ENCODE data around the gene GALNT13. TPM values are rescaled to one million over a fixed set of nuclear protein-coding genes. Genes with fewer than 3 reads are reported as not detected.

GALNT13 gene
- total RNA-seq, 1 donor from 2014 or later = under 0.01 TPM

DNA sequence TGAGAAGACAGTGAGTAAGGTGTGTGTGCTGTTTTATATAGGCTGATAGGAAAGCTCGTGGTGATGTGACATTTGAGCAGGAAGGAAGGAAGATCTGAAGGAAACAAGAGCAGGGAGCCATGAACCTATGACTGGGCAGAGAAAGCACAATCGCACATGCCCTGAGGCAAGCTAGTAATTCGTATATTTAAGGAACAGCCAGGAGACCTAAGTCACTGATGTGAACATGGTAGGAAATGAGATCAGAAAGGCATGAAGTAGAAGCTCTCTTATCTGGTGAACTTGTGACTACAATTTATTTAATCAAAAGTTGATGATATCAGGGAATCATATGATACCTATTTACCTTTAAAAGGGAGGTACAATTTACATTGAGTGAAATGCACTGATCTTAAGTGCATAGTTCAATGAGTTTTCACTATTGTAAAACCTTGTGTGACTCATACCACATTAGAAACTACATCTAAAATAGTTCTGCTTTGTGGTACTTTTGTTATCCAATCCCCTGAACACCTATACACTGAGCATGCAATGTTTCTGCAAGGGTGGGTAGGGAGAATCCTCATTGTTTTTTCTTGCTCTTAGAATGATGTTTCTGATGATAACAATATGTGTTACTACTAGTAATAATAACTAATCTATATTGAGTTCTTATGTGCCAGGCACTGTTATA lies 67.5 kb downstream of the GALNT13 start:
- H3K27ac ChIP-seq (ENCODE audit: low read depth, low read length) = no peak overlapping the region
- H3K9ac ChIP-seq (ENCODE audit: low read depth in 1 of 3, low read length in 3 of 3) = no peak overlapping the region
- H3K27me3 ChIP-seq (ENCODE audit: control insufficient read depth in 3 of 3, insufficient read depth in 3 of 3, low read length in 3 of 3) = no peaks in the 10 kb centered on the region
- no peak overlapping the region for H3K4me3 ChIP-seq (ENCODE audit: low read length in 3 of 3)
- no peaks in the 10 kb centered on the region for H3K9me3 ChIP-seq (ENCODE audit: control insufficient read depth in 3 of 3, low read length in 3 of 3)
- no peaks in the 10 kb centered on the region for H3K4me1 ChIP-seq (ENCODE audit: control insufficient read depth in 3 of 3, insufficient read depth in 3 of 3, low read length in 3 of 3)
- no peaks in the 10 kb centered on the region for H3K36me3 ChIP-seq (ENCODE audit: control insufficient read depth in 3 of 3, insufficient read depth in 3 of 3, low read length in 3 of 3)

GRCh38 chr2:153940511-153940910 lies 68.8 kb downstream of the GALNT13 start:
- Histone ChIP-seq H3K27me3 (ENCODE audit: control insufficient read depth in 3 of 3, insufficient read depth in 3 of 3, low read length in 3 of 3) (no peaks in the 10 kb centered on the region), H3K9me3 (ENCODE audit: control insufficient read depth in 3 of 3, low read length in 3 of 3) (no peaks in the 10 kb centered on the region), H3K4me3 (ENCODE audit: low read length in 3 of 3) (no peak overlapping the region), H3K27ac (ENCODE audit: low read depth, low read length) (no peak overlapping the region), H3K36me3 (ENCODE audit: control insufficient read depth in 3 of 3, insufficient read depth in 3 of 3, low read length in 3 of 3) (no peaks in the 10 kb centered on the region), H3K4me1 (ENCODE audit: control insufficient read depth in 3 of 3, insufficient read depth in 3 of 3, low read length in 3 of 3) (no peaks in the 10 kb centered on the region), H3K9ac (ENCODE audit: low read depth in 1 of 3, low read length in 3 of 3) (no peak overlapping the region)

DNA sequence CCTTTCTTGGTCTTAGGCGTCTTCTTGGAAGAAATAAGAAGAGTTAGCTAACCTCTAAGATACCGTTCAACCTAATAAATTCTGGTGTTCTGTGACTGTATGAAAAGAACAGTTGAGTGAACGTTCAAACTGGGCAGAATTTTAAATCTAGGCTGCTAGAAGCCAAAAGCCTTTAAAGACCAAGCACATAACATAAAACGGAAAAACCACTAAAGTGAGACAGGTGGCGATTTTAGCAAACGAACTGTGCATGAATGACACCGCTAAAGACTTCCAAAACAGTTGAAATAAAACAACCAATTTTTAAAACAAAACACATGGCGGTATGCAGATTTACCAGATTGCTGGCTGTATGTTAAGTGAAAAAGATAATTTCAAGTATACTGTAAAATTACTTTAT lies 73.1 kb downstream of the GALNT13 start:
- Histone ChIP-seq H3K9me3 (ENCODE audit: control insufficient read depth in 3 of 3, low read length in 3 of 3) (no peaks in the 10 kb centered on the region), H3K27ac (ENCODE audit: low read depth, low read length) (no peak overlapping the region), H3K4me1 (ENCODE audit: control insufficient read depth in 3 of 3, insufficient read depth in 3 of 3, low read length in 3 of 3) (no peaks in the 10 kb centered on the region), H3K4me3 (ENCODE audit: low read length in 3 of 3) (no peak overlapping the region), H3K9ac (ENCODE audit: low read depth in 1 of 3, low read length in 3 of 3) (no peak overlapping the region), H3K27me3 (ENCODE audit: control insufficient read depth in 3 of 3, insufficient read depth in 3 of 3, low read length in 3 of 3) (no peaks in the 10 kb centered on the region), H3K36me3 (ENCODE audit: control insufficient read depth in 3 of 3, insufficient read depth in 3 of 3, low read length in 3 of 3) (no peaks in the 10 kb centered on the region)

DNA sequence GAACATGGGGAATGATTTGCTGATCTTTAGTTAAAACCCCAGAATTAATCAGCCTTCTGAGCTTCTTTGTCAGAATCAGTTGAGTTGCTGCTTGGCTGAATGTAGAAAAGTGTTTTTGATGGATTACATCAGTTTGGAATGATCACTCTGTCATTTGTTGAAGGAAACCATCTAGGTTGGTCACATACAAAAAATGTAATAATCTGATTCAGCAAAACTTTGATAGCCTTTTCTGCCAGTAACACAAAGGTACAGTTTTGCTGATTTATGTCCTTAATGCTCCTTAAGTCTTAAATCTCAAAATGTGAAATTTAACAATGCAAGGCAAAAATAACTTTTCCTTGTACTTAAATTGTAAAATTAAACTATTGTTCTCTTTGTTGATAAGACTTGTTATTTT lies 74.3 kb downstream of the GALNT13 start:
- Histone ChIP-seq H3K36me3 (ENCODE audit: control insufficient read depth in 3 of 3, insufficient read depth in 3 of 3, low read length in 3 of 3) (no peaks in the 10 kb centered on the region), H3K27me3 (ENCODE audit: control insufficient read depth in 3 of 3, insufficient read depth in 3 of 3, low read length in 3 of 3) (no peaks in the 10 kb centered on the region), H3K4me3 (ENCODE audit: low read length in 3 of 3) (no peak overlapping the region), H3K27ac (ENCODE audit: low read depth, low read length) (no peak overlapping the region), H3K4me1 (ENCODE audit: control insufficient read depth in 3 of 3, insufficient read depth in 3 of 3, low read length in 3 of 3) (no peaks in the 10 kb centered on the region), H3K9me3 (ENCODE audit: control insufficient read depth in 3 of 3, low read length in 3 of 3) (no peaks in the 10 kb centered on the region), H3K9ac (ENCODE audit: low read depth in 1 of 3, low read length in 3 of 3) (no peak overlapping the region)

- no peak overlapping the region for H3K27ac ChIP-seq (ENCODE audit: low read depth, low read length)
- H3K36me3 ChIP-seq (ENCODE audit: control insufficient read depth in 3 of 3, insufficient read depth in 3 of 3, low read length in 3 of 3) = no peaks in the 10 kb centered on the region
- no peaks in the 10 kb centered on the region for H3K4me1 ChIP-seq (ENCODE audit: control insufficient read depth in 3 of 3, insufficient read depth in 3 of 3, low read length in 3 of 3)
- H3K9ac ChIP-seq (ENCODE audit: low read depth in 1 of 3, low read length in 3 of 3) = no peak overlapping the region
- no peaks in the 10 kb centered on the region for H3K9me3 ChIP-seq (ENCODE audit: control insufficient read depth in 3 of 3, low read length in 3 of 3)
- H3K27me3 ChIP-seq (ENCODE audit: control insufficient read depth in 3 of 3, insufficient read depth in 3 of 3, low read length in 3 of 3) = no peaks in the 10 kb centered on the region
- no peak overlapping the region for H3K4me3 ChIP-seq (ENCODE audit: low read length in 3 of 3)
These were observed 82.0 kb downstream of the GALNT13 start for GRCh38 chr2:153953761-153954160.

GRCh38 chr2:153963256-153963655 lies 91.5 kb downstream of the GALNT13 start:
- Histone ChIP-seq H3K4me3 (ENCODE audit: low read length in 3 of 3) (no peak overlapping the region), H3K27me3 (ENCODE audit: control insufficient read depth in 3 of 3, insufficient read depth in 3 of 3, low read length in 3 of 3) (no peaks in the 10 kb centered on the region), H3K9me3 (ENCODE audit: control insufficient read depth in 3 of 3, low read length in 3 of 3) (peaks cover 0 to 7% (median 0%) of the 10 kb centered on the region in 3 donors), H3K36me3 (ENCODE audit: control insufficient read depth in 3 of 3, insufficient read depth in 3 of 3, low read length in 3 of 3) (no peaks in the 10 kb centered on the region), H3K4me1 (ENCODE audit: control insufficient read depth in 3 of 3, insufficient read depth in 3 of 3, low read length in 3 of 3) (no peaks in the 10 kb centered on the region), H3K27ac (ENCODE audit: low read depth, low read length) (no peak overlapping the region), H3K9ac (ENCODE audit: low read depth in 1 of 3, low read length in 3 of 3) (no peak overlapping the region)

DNA sequence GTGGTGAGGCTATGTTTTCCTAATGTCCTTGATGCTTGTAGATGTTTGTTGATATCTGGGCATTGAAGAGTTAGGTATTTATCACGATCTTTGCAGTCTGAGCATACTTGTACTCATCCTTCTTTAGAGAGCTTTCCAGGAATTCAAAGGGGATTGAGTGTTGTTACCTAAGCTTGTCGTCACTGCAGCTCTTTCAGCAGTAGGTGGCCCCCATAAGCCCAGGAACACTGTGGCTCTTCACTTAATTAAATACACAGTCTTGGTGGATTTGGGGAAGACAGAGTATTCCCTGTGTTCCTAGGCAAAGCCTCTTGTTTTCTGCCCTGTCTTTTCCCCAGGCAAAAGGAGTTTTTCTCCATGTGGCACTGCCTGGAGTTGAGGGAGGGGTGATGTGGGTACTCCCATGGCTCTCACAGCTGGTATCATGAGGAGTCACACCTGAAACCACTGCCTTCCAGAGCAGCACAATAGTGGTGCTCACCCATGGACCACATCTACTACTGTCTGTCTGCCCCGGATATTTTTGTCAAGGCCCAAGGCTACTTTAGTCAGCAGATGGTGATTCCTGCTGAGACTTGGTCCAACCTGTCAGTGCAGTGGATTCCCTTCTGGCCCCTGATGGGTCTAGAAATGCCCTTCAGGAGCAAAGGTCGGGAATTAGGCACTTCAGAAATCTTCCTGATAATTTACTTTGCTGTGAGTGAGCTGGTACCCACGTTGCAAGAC lies 95.7 kb downstream of the GALNT13 start:
- Histone ChIP-seq H3K9ac (ENCODE audit: low read depth in 1 of 3, low read length in 3 of 3) (no peak overlapping the region), H3K4me3 (ENCODE audit: low read length in 3 of 3) (no peak overlapping the region), H3K9me3 (ENCODE audit: control insufficient read depth in 3 of 3, low read length in 3 of 3) (peaks cover 0 to 2% (median 0%) of the 10 kb centered on the region in 3 donors), H3K27ac (ENCODE audit: low read depth, low read length) (no peak overlapping the region), H3K4me1 (ENCODE audit: control insufficient read depth in 3 of 3, insufficient read depth in 3 of 3, low read length in 3 of 3) (no peaks in the 10 kb centered on the region), H3K27me3 (ENCODE audit: control insufficient read depth in 3 of 3, insufficient read depth in 3 of 3, low read length in 3 of 3) (no peaks in the 10 kb centered on the region), H3K36me3 (ENCODE audit: control insufficient read depth in 3 of 3, insufficient read depth in 3 of 3, low read length in 3 of 3) (no peaks in the 10 kb centered on the region)

DNA sequence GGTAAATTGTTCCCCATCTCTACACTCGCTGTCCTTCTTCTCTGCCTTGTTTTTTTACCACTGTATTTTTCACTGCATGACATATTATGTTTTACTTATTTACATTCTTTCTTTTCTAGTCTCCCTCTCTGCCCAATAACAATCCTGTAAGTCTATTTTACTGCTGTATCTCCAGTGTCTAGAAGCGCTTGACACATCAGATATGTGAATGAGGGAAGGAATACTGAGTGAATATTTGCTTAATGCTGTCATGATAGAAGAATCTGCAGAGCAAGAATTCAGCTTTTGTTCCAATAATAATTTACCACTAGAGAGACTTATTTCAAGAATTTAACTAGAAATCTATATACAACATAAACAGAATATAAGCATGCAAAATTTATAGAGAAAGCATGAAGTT lies 99.5 kb downstream of the GALNT13 start:
- Histone ChIP-seq H3K9me3 (ENCODE audit: control insufficient read depth in 3 of 3, low read length in 3 of 3) (peaks cover 0 to 2% (median 0%) of the 10 kb centered on the region in 3 donors), H3K4me1 (ENCODE audit: control insufficient read depth in 3 of 3, insufficient read depth in 3 of 3, low read length in 3 of 3) (no peaks in the 10 kb centered on the region), H3K36me3 (ENCODE audit: control insufficient read depth in 3 of 3, insufficient read depth in 3 of 3, low read length in 3 of 3) (no peaks in the 10 kb centered on the region), H3K4me3 (ENCODE audit: low read length in 3 of 3) (no peak overlapping the region), H3K27ac (ENCODE audit: low read depth, low read length) (no peak overlapping the region), H3K9ac (ENCODE audit: low read depth in 1 of 3, low read length in 3 of 3) (no peak overlapping the region), H3K27me3 (ENCODE audit: control insufficient read depth in 3 of 3, insufficient read depth in 3 of 3, low read length in 3 of 3) (no peaks in the 10 kb centered on the region)

GRCh38 chr2:153971855-153972254 lies 100.1 kb downstream of the GALNT13 start:
- Histone ChIP-seq H3K9ac (ENCODE audit: low read depth in 1 of 3, low read length in 3 of 3) (no peak overlapping the region), H3K27ac (ENCODE audit: low read depth, low read length) (no peak overlapping the region), H3K27me3 (ENCODE audit: control insufficient read depth in 3 of 3, insufficient read depth in 3 of 3, low read length in 3 of 3) (no peaks in the 10 kb centered on the region), H3K36me3 (ENCODE audit: control insufficient read depth in 3 of 3, insufficient read depth in 3 of 3, low read length in 3 of 3) (no peaks in the 10 kb centered on the region), H3K4me3 (ENCODE audit: low read length in 3 of 3) (no peak overlapping the region), H3K9me3 (ENCODE audit: control insufficient read depth in 3 of 3, low read length in 3 of 3) (peaks cover 0 to 2% (median 0%) of the 10 kb centered on the region in 3 donors), H3K4me1 (ENCODE audit: control insufficient read depth in 3 of 3, insufficient read depth in 3 of 3, low read length in 3 of 3) (no peaks in the 10 kb centered on the region)

DNA sequence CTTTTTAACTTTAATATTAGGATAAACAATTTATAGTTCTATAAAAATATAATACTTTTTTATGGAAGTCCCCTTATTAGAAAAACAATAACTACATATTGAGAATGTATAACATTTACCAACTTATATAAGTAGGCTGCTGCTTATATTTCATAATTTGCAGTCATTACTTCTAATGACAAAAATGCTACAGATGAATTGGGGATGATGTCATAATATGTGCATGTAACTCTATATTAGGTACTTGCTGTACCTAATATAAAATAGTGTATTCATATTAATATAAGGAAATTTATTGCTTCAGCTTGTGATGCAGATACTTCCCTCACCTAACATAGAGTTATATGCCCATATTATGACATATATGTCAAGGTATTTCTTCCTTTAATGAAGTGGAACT lies 100.7 kb downstream of the GALNT13 start:
- H3K9me3 ChIP-seq (ENCODE audit: control insufficient read depth in 3 of 3, low read length in 3 of 3) = peaks cover 0 to 2% (median 0%) of the 10 kb centered on the region in 3 donors
- H3K4me1 ChIP-seq (ENCODE audit: control insufficient read depth in 3 of 3, insufficient read depth in 3 of 3, low read length in 3 of 3) = no peaks in the 10 kb centered on the region
- H3K27me3 ChIP-seq (ENCODE audit: control insufficient read depth in 3 of 3, insufficient read depth in 3 of 3, low read length in 3 of 3) = no peaks in the 10 kb centered on the region
- H3K4me3 ChIP-seq (ENCODE audit: low read length in 3 of 3) = no peak overlapping the region
- H3K9ac ChIP-seq (ENCODE audit: low read depth in 1 of 3, low read length in 3 of 3) = no peak overlapping the region
- H3K36me3 ChIP-seq (ENCODE audit: control insufficient read depth in 3 of 3, insufficient read depth in 3 of 3, low read length in 3 of 3) = no peaks in the 10 kb centered on the region
- no peak overlapping the region for H3K27ac ChIP-seq (ENCODE audit: low read depth, low read length)
